ENCODE measurements around the gene SEMA3E. TPM values are rescaled to one million over a fixed set of nuclear protein-coding genes. Genes with fewer than 3 reads are reported as not detected.

SEMA3E gene
- total RNA-seq, 1 donor from 2014 or later, result 0.27 TPM

DNA sequence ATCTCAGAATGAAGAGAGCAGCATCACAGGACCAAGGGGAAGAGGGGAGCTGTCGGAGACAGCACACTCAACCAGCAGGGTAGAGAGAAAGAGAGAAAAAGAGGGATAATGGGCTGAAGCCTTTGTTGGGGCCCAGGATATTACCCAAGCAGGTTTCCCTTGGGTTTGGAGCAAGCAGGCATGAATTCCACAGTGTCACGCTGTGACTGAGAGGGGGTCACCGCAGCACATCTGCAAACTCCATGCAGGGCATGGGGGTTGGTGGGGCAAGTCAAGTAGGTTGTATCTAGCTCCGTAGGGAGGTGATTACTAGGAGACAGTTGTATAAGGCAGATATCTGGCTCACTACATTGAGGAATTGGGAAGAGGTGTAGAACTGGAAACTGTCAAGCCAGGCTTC lies 42.2 kb upstream of the SEMA3E start:
- intact Hi-C loops (cut with micrococcal nuclease), result no loop called here
- H3K27ac ChIP-seq (replicated peaks), result no peak overlapping the region
- no peak for DNase-seq
- TF ChIP-seq CTCF (IDR thresholded peaks at IDR 0.05; ENCODE audit: borderline replicate concordance), result no peak
- H3K36me3 ChIP-seq, result no peaks in the 10 kb centered on the region
- no peaks in the 10 kb centered on the region for H3K9me3 ChIP-seq (replicated peaks)
- H3K4me1 ChIP-seq, result no peaks in the 10 kb centered on the region
- no peaks in the 10 kb centered on the region for H3K27me3 ChIP-seq (ENCODE audit: low read depth)
- no peak overlapping the region for H3K4me3 ChIP-seq

DNA sequence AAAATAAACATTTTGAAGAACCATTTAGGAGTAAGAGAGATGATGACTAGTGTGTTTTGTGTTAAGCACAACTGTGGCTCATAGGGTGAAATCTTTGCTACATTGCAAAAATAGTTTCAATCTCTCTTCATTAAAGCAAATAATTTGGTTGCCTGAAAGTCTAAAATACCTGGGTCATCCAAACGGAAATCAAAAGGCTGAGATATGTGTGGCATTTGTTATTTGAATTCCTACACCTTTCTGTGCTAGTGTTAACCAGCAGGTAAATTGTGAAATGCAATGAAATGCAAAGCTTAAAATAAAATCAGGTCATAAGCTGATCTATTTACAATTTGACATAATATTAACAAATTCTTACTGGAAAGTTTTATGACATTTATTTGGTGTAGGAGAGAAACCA lies 40.9 kb upstream of the SEMA3E start:
- Histone ChIP-seq H3K4me1 (no peaks in the 10 kb centered on the region), H3K27me3 (ENCODE audit: low read depth) (no peaks in the 10 kb centered on the region), H3K36me3 (no peaks in the 10 kb centered on the region), H3K9me3 (replicated peaks) (no peaks in the 10 kb centered on the region), H3K27ac (replicated peaks) (no peak overlapping the region), H3K4me3 (no peak overlapping the region)
- no peak for DNase-seq
- TF ChIP-seq CTCF (IDR thresholded peaks at IDR 0.05; ENCODE audit: borderline replicate concordance), result no peak
- intact Hi-C loops (cut with micrococcal nuclease), result no loop called here

GRCh38 chr7:83686416-83686815 lies 37.5 kb upstream of the SEMA3E start:
- intact Hi-C loops (cut with micrococcal nuclease), result no loop called here
- Histone ChIP-seq H3K36me3 (no peaks in the 10 kb centered on the region), H3K4me1 (no peaks in the 10 kb centered on the region)

DNA sequence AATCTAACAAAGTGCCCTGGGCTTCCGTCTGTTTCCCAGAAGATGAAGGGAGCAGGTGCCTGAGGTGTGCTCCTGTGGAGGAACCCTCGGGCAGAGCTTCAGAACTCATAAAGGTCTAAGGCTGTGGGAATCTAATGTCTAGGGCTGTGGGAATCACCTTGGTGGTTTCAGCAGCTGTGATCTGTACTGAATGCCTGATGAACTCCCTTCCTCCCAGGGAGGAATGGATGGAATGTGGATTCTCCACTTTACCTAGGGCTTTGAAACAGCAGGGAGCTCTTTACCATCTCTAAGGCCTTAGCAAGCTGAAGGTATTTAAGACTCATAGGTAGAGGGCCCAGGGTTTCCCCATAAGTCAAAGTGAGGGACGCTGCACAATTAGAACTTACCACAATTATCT lies 36.0 kb upstream of the SEMA3E start:
- intact Hi-C loops (cut with micrococcal nuclease), result no loop called here
- no peak for TF ChIP-seq CTCF (IDR thresholded peaks at IDR 0.05; ENCODE audit: borderline replicate concordance)
- no peak for DNase-seq
- no peaks in the 10 kb centered on the region for H3K4me1 ChIP-seq
- no peaks in the 10 kb centered on the region for H3K36me3 ChIP-seq
- no peak overlapping the region for H3K27ac ChIP-seq (replicated peaks)
- no peaks in the 10 kb centered on the region for H3K9me3 ChIP-seq (replicated peaks)
- no peak overlapping the region for H3K4me3 ChIP-seq
- H3K27me3 ChIP-seq (ENCODE audit: low read depth), result no peaks in the 10 kb centered on the region

More at GRCh38 chr7:83686416-83686815, 37.5 kb upstream of the SEMA3E start:
- no peak for DNase-seq
- no peaks in the 10 kb centered on the region for H3K9me3 ChIP-seq (replicated peaks)
- H3K27ac ChIP-seq (replicated peaks), result no peak overlapping the region
- no peak for TF ChIP-seq CTCF (IDR thresholded peaks at IDR 0.05; ENCODE audit: borderline replicate concordance)
- no peak overlapping the region for H3K4me3 ChIP-seq
- H3K27me3 ChIP-seq (ENCODE audit: low read depth), result no peaks in the 10 kb centered on the region

GRCh38 chr7:83681200-83681778 lies 32.4 kb upstream of the SEMA3E start:
- Histone ChIP-seq H3K4me1 (no peaks in the 10 kb centered on the region), H3K9me3 (replicated peaks) (no peaks in the 10 kb centered on the region), H3K27ac (replicated peaks) (no peak overlapping the region), H3K36me3 (no peaks in the 10 kb centered on the region), H3K27me3 (ENCODE audit: low read depth) (no peaks in the 10 kb centered on the region), H3K4me3 (no peak overlapping the region)
- intact Hi-C loops (cut with micrococcal nuclease), result no loop called here
- no peak for TF ChIP-seq CTCF (IDR thresholded peaks at IDR 0.05; ENCODE audit: borderline replicate concordance)
- DNase-seq, result no peak

Measured in left ventricle myocardium inferior (tissue), 1 donor.